Spinal cord (tissue), 10 donors: ENCODE results near the gene APEH. TPM values are rescaled to one million over a fixed set of nuclear protein-coding genes. Genes with fewer than 3 reads are reported as not detected.

Experiments used
- DNase-seq, 6 donors: peaks; one replicate each; pipeline versions ENCODE4 v3.0.0 to v3.0.0-alpha.2; 2013 to 2015; ENCODE audit warnings: low spot score in 6 of 6, low read depth in 4 of 6
- H3K27ac ChIP-seq: one replicate; pipeline ENCODE4 v1.5.1; 2013; ENCODE audit warnings: low read depth, low read length, control low read depth
- H3K27me3 ChIP-seq: one replicate; pipeline ENCODE4 v1.6.1; 2013; ENCODE audit warnings: low read length; ENCODE audit not compliant: control insufficient read depth, insufficient read depth
- H3K36me3 ChIP-seq: one replicate; pipeline ENCODE4 v1.6.1; 2013; ENCODE audit warnings: low read length; ENCODE audit not compliant: control insufficient read depth, insufficient read depth
- H3K4me1 ChIP-seq: one replicate; pipeline ENCODE4 v1.6.1; 2013; ENCODE audit warnings: low read length; ENCODE audit not compliant: control insufficient read depth, insufficient read depth
- H3K4me3 ChIP-seq: one replicate; pipeline ENCODE4 v1.5.1; 2013; ENCODE audit warnings: low read depth, low read length, control low read depth
- H3K9me3 ChIP-seq: one replicate; pipeline ENCODE4 v1.6.1; 2013; ENCODE audit warnings: low read length; ENCODE audit not compliant: control insufficient read depth, insufficient read depth
- WGBS: methylation state at CpG from one replicate; pipeline ENCODE4 v1.1.5; 2013; ENCODE audit warnings: missing lambda C conversion rate; ENCODE audit not compliant: insufficient coverage; 5-methylcytosine and 5-hydroxymethylcytosine counted together
- polyA plus RNA-seq, 2 donors: library from polyadenylated mRNA; unstranded; fragments of 120-200 nt; gene quantifications; one replicate each; pipeline ENCODE4 v1.2.1, GENCODE V29; 2013; ENCODE audit not compliant: insufficient read length in 2 of 2
- total RNA-seq, 2 donors: library from RNA; depleted of rRNA in 1 of 2; stranded (reverse); fragments of 120-200 nt in 1 of 2; fragments of >200 nt in 1 of 2; gene quantifications; one replicate each; pipeline versions ENCODE4 v1.2.3 to v1.2.4, GENCODE V29; 2013 to 2014
- donor health status: healthy.

APEH gene
- total and polyA plus RNA-seq, 4 donors: 68.3 to 116 (median 104) TPM

- WGBS: 88% methylated on average over 11 of the region's 11 CpGs
- H3K36me3 ChIP-seq: peaks cover 89% of the 10 kb centered on the region
Measured at GRCh38 chr3:49664300-49664699, 9.9 kb upstream of the APEH start.

GRCh38 chr3:49665822-49666519 is 8.2 kb upstream of the APEH start:
- no peak overlapping the region for H3K27ac ChIP-seq
- peaks cover 30% of the 10 kb centered on the region for H3K4me1 ChIP-seq
- no peaks in the 10 kb centered on the region for H3K27me3 ChIP-seq
- 91% methylated on average over 5 of the region's 6 CpGs for WGBS
- H3K9me3 ChIP-seq: no peaks in the 10 kb centered on the region
- peaks cover 90% of the 10 kb centered on the region for H3K36me3 ChIP-seq
- no peak for DNase-seq
- H3K4me3 ChIP-seq: no peak overlapping the region

More at GRCh38 chr3:49664300-49664699, 9.9 kb upstream of the APEH start:
- no peaks in the 10 kb centered on the region for H3K9me3 ChIP-seq
- no peaks in the 10 kb centered on the region for H3K27me3 ChIP-seq
- no peak overlapping the region for H3K27ac ChIP-seq
- peaks cover 30% of the 10 kb centered on the region for H3K4me1 ChIP-seq
- DNase-seq: no peak
- no peak overlapping the region for H3K4me3 ChIP-seq

GRCh38 chr3:49666592-49666991 is 7.6 kb upstream of the APEH start:
- peaks cover 30% of the 10 kb centered on the region for H3K4me1 ChIP-seq
- WGBS: 40% methylated on average over 5 of the region's 8 CpGs
- no peak for DNase-seq
- H3K9me3 ChIP-seq: no peaks in the 10 kb centered on the region
- H3K27me3 ChIP-seq: no peaks in the 10 kb centered on the region
- no peak overlapping the region for H3K27ac ChIP-seq
- peaks cover 85% of the 10 kb centered on the region for H3K36me3 ChIP-seq
- no peak overlapping the region for H3K4me3 ChIP-seq

- H3K36me3 ChIP-seq: peaks cover 73% of the 10 kb centered on the region
- 74% methylated on average over 24 of the region's 25 CpGs for WGBS
- H3K9me3 ChIP-seq: no peaks in the 10 kb centered on the region
- DNase-seq: no peak
- peaks cover 30% of the 10 kb centered on the region for H3K4me1 ChIP-seq
- H3K4me3 ChIP-seq: no peak overlapping the region
- no peak overlapping the region for H3K27ac ChIP-seq
- H3K27me3 ChIP-seq: no peaks in the 10 kb centered on the region
Measured at GRCh38 chr3:49667701-49668413, 6.3 kb upstream of the APEH start.

GRCh38 chr3:49668414-49668797 is 5.7 kb upstream of the APEH start:
- H3K27me3 ChIP-seq: no peaks in the 10 kb centered on the region
- no peak overlapping the region for H3K27ac ChIP-seq
- H3K4me3 ChIP-seq: no peak overlapping the region
- peaks cover 68% of the 10 kb centered on the region for H3K36me3 ChIP-seq
- 56% methylated on average over 5 of the region's 5 CpGs for WGBS
- no peaks in the 10 kb centered on the region for H3K9me3 ChIP-seq
- H3K4me1 ChIP-seq: peaks cover 35% of the 10 kb centered on the region
- no peak for DNase-seq

GRCh38 chr3:49668861-49669260 is 5.3 kb upstream of the APEH start:
- Histone ChIP-seq H3K4me3 (no peak overlapping the region), H3K4me1 (peaks cover 39% of the 10 kb centered on the region), H3K27me3 (no peaks in the 10 kb centered on the region), H3K36me3 (peaks cover 63% of the 10 kb centered on the region), H3K9me3 (no peaks in the 10 kb centered on the region), H3K27ac (no peak overlapping the region)
- no peak for DNase-seq
- 87% methylated on average over 5 of the region's 5 CpGs for WGBS

GRCh38 chr3:49669352-49669751 is 4.8 kb upstream of the APEH start:
- peaks cover 37% of the 10 kb centered on the region for H3K4me1 ChIP-seq
- WGBS: 100% methylated on average over 3 of the region's 3 CpGs
- DNase-seq: no peak
- no peak overlapping the region for H3K4me3 ChIP-seq
- H3K27me3 ChIP-seq: no peaks in the 10 kb centered on the region
- peaks cover 58% of the 10 kb centered on the region for H3K36me3 ChIP-seq
- no peaks in the 10 kb centered on the region for H3K9me3 ChIP-seq
- no peak overlapping the region for H3K27ac ChIP-seq

- Histone ChIP-seq H3K4me1 (peaks cover 42% of the 10 kb centered on the region), H3K27ac (no peak overlapping the region), H3K9me3 (no peaks in the 10 kb centered on the region)
Measured at GRCh38 chr3:49670940-49671290, 3.2 kb upstream of the APEH start.

GRCh38 chr3:49671291-49672288 is 2.6 kb upstream of the APEH start:
- Histone ChIP-seq H3K4me3 (no peak overlapping the region), H3K4me1 (peaks cover 47% of the 10 kb centered on the region), H3K27me3 (no peaks in the 10 kb centered on the region), H3K36me3 (peaks cover 54% of the 10 kb centered on the region), H3K9me3 (no peaks in the 10 kb centered on the region), H3K27ac (no peak overlapping the region)
- WGBS: 39% methylated on average over 9 of the region's 11 CpGs
- peak; percentile 46 to 88 (median 60) for DNase-seq

More at GRCh38 chr3:49670940-49671290, 3.2 kb upstream of the APEH start:
- WGBS: 75% methylated on average over 2 of the region's 6 CpGs
- Histone ChIP-seq H3K36me3 (peaks cover 51% of the 10 kb centered on the region), H3K4me3 (no peak overlapping the region), H3K27me3 (no peaks in the 10 kb centered on the region)
- no peak for DNase-seq
